Measurements from ENCODE around the gene MICAL2. TPM values are rescaled to one million over a fixed set of nuclear protein-coding genes. Genes with fewer than 3 reads are reported as not detected.

MICAL2 gene
- total and polyA plus RNA-seq, 2 of the 13 experiments (the other 11 are each of a cell fraction or from before 2014, with no cell fraction given), result 0.78 to 1.1 TPM

DNA sequence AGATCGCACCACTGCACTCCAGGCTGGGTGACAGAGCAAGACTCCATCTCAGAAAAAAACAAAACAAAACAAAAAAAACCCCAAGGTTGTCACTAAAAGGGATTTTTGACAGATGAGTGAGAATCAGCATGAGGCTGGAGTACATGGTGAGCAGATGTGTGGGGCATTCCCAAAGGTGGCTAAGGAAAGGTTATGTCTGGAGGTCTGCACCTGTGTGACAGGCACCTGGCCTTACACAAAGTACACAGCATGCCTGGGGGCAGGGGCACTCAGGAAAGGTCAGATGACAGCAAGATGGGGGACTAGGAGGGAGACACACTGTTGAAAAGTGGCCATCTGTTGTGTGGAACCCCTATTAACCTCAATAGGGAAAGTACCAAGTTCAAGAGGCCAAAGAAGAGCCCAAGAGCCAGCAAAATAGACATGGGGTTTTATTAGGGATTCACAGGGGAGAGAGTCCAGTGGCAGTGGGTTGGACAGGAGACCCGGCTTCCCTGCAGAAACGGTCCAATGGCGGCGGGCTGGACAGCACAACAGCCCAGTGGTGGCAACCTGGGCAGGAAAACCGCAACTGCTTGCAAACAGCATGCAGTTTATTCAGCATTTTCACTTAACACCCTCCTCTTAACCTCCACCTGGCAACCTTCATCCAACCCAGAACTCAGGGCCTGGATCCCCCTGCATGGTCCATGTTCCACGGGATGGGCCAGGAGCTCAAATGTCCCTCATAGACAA lies 101.1 kb downstream of the MICAL2 start:
- peaks cover 4% of the 10 kb centered on the region; the same call in 1 of the 2 replicates for H3K4me1 ChIP-seq (ENCODE audit: insufficient read depth, low read length)
- no peaks in the 10 kb centered on the region for H4K20me1 ChIP-seq (ENCODE audit: insufficient read depth, low read length)
- ChIA-PET CTCF (ENCODE audit: low intra/inter-chr PET ratio, low total read pairs) (no interaction called here), POLR2A (no interaction called here)
- no TSS peak for BruUV-seq (replicated peaks)
- no peak overlapping the region for H3K4me2 ChIP-seq (ENCODE audit: low read depth, low read length)
- in situ Hi-C loops (cut with HindIII; ENCODE audit: extremely low pct_ligation_motif_present, low pct_unique_long_range_greater_than_20kb), result no loop called here
- no peaks in the 10 kb centered on the region for H3K27me3 ChIP-seq (ENCODE audit: control insufficient read depth in 1 of 2, insufficient read depth in 2 of 2, low read length in 2 of 2)
- no peaks in the 10 kb centered on the region for H3K79me2 ChIP-seq (ENCODE audit: insufficient read depth, low read length)
- H3K4me3 ChIP-seq (replicated peaks in 1 of 3; ENCODE audit: insufficient read depth in 1 of 3, low read depth in 2 of 3, low read length in 3 of 3), result no peak overlapping the region
- no peak overlapping the region for H2AFZ ChIP-seq (ENCODE audit: low read length)
- no peak for FAIRE-seq
- H3K9ac ChIP-seq (ENCODE audit: insufficient read depth, low read depth, low read length), result no peak overlapping the region
- H3K9me3 ChIP-seq (ENCODE audit: low read length), result no peaks in the 10 kb centered on the region
- H3K27ac ChIP-seq (ENCODE audit: extremely low read length, insufficient read depth, low read length), result no peak overlapping the region
- no peak for DNase-seq (ENCODE audit: low spot score)
- no peak for ATAC-seq
- H3K36me3 ChIP-seq (replicated peaks in 1 of 2; ENCODE audit: control insufficient read depth in 1 of 2, insufficient read depth in 2 of 2, low read length in 2 of 2), result no peaks in the 10 kb centered on the region
- WGBS (ENCODE audit: low lambda C conversion rate), result 84% methylated on average over 6 of the region's 7 CpGs
- intact Hi-C loops (cut with micrococcal nuclease; ENCODE audit: unreplicated experiment), result no loop called here
- TF ChIP-seq PAWR (CRISPR knock-in tag; IDR thresholded peaks at IDR 0.05; ENCODE audit: borderline replicate concordance) (no peak), ZNF543 (CRISPR knock-in tag; IDR thresholded peaks at IDR 0.05) (no peak), ZFP1 (CRISPR knock-in tag; IDR thresholded peaks at IDR 0.05) (no peak), NCOA1 (CRISPR knock-in tag; IDR thresholded peaks at IDR 0.05) (no peak), ZNF430 (CRISPR knock-in tag; IDR thresholded peaks at IDR 0.05) (no peak), ZNF891 (CRISPR knock-in tag; IDR thresholded peaks at IDR 0.05) (no peak), ZNF468 (CRISPR knock-in tag; IDR thresholded peaks at IDR 0.05) (no peak), KDM5B (CRISPR knock-in tag; IDR thresholded peaks at IDR 0.05; ENCODE audit: borderline replicate concordance) (no peak), ZFP82 (CRISPR knock-in tag; IDR thresholded peaks at IDR 0.05; ENCODE audit: borderline replicate concordance) (no peak), MEIS1 (CRISPR knock-in tag; IDR thresholded peaks at IDR 0.05; ENCODE audit: borderline replicate concordance) (no peak), ZBTB20 (CRISPR knock-in tag; IDR thresholded peaks at IDR 0.05; ENCODE audit: borderline replicate concordance, low read depth) (no peak), RARA (CRISPR knock-in tag; IDR thresholded peaks at IDR 0.05) (no peak), ZBTB44 (CRISPR knock-in tag; IDR thresholded peaks at IDR 0.05) (no peak), TEAD3 (CRISPR knock-in tag; optimal IDR thresholded peaks at IDR 0.05; ENCODE audit: borderline replicate concordance) (no peak), CCDC6 (CRISPR knock-in tag; IDR thresholded peaks at IDR 0.05) (no peak)
- TF ChIP-seq, protein P1, sequence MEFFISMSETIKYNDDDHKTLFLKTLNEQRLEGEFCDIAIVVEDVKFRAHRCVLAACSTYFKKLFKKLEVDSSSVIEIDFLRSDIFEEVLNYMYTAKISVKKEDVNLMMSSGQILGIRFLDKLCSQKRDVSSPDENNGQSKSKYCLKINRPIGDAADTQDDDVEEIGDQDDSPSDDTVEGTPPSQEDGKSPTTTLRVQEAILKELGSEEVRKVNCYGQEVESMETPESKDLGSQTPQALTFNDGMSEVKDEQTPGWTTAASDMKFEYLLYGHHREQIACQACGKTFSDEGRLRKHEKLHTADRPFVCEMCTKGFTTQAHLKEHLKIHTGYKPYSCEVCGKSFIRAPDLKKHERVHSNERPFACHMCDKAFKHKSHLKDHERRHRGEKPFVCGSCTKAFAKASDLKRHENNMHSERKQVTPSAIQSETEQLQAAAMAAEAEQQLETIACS (CRISPR knock-in tag; IDR thresholded peaks at IDR 0.05), result no peak
- TF ChIP-seq, protein P2, sequence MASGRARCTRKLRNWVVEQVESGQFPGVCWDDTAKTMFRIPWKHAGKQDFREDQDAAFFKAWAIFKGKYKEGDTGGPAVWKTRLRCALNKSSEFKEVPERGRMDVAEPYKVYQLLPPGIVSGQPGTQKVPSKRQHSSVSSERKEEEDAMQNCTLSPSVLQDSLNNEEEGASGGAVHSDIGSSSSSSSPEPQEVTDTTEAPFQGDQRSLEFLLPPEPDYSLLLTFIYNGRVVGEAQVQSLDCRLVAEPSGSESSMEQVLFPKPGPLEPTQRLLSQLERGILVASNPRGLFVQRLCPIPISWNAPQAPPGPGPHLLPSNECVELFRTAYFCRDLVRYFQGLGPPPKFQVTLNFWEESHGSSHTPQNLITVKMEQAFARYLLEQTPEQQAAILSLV (CRISPR knock-in tag; IDR thresholded peaks at IDR 0.05; ENCODE audit: borderline replicate concordance), result no peak
- TF ChIP-seq, protein P3, sequence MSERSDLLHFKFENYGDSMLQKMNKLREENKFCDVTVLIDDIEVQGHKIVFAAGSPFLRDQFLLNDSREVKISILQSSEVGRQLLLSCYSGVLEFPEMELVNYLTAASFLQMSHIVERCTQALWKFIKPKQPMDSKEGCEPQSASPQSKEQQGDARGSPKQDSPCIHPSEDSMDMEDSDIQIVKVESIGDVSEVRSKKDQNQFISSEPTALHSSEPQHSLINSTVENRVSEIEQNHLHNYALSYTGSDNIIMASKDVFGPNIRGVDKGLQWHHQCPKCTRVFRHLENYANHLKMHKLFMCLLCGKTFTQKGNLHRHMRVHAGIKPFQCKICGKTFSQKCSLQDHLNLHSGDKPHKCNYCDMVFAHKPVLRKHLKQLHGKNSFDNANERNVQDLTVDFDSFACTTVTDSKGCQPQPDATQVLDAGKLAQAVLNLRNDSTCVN (CRISPR knock-in tag; IDR thresholded peaks at IDR 0.05; ENCODE audit: borderline replicate concordance), result no peak
